Liver (tissue), 9 donors: ENCODE data around the gene TRIM65. TPM values are rescaled to one million over a fixed set of nuclear protein-coding genes. Genes with fewer than 3 reads are reported as not detected.

ENCODE experiments used
- DNase-seq: peaks from one replicate; pipeline ENCODE4 v3.0.0-alpha.2; 2017; ENCODE audit warnings: low spot score
- H3K27ac ChIP-seq, 2 donors: one replicate each; pipeline ENCODE4 v1.7.0; 2013; ENCODE audit warnings: inconsistent platforms in 2 of 2, low read length in 2 of 2, control low read depth in 1 of 2, low read depth in 1 of 2, mild to moderate bottlenecking in 1 of 2
- H3K27me3 ChIP-seq, 4 donors: one replicate each; pipeline versions ENCODE4 v1.6.1 to v1.7.0; 2013; ENCODE audit warnings: low read length in 3 of 4, inconsistent platforms in 1 of 4, mild to moderate bottlenecking in 1 of 4, moderate library complexity in 1 of 4; ENCODE audit not compliant: control insufficient read depth in 4 of 4, insufficient read depth in 4 of 4
- H3K36me3 ChIP-seq, 4 donors: one replicate each; pipeline versions ENCODE4 v1.6.1 to v1.7.0; 2013; ENCODE audit warnings: low read length in 3 of 4, mild to moderate bottlenecking in 3 of 4, low read depth in 1 of 4, moderate library complexity in 1 of 4; ENCODE audit not compliant: control insufficient read depth in 4 of 4, insufficient read depth in 3 of 4
- H3K4me1 ChIP-seq, 4 donors: one replicate each; pipeline versions ENCODE4 v1.6.1 to v1.7.0; 2013; ENCODE audit warnings: low read length in 3 of 4, mild to moderate bottlenecking in 3 of 4, moderate library complexity in 1 of 4; ENCODE audit not compliant: control insufficient read depth in 4 of 4, insufficient read depth in 4 of 4
- H3K4me3 ChIP-seq, 3 donors: one replicate each; pipeline versions ENCODE4 v1.6.1 to v1.7.0; 2013; ENCODE audit warnings: low read length in 3 of 3, control low read depth in 1 of 3, low read depth in 1 of 3, mild to moderate bottlenecking in 1 of 3
- H3K9ac ChIP-seq, 2 donors: one replicate each; pipeline ENCODE4 v1.7.0; 2013; ENCODE audit warnings: low read length in 2 of 2, mild to moderate bottlenecking in 2 of 2, moderate library complexity in 2 of 2, control low read depth in 1 of 2, low read depth in 1 of 2
- H3K9me3 ChIP-seq, 4 donors: one replicate each; pipeline versions ENCODE4 v1.6.1 to v1.7.0; 2013; ENCODE audit warnings: low read length in 3 of 4; ENCODE audit not compliant: control insufficient read depth in 4 of 4
- ATF3 ChIP-seq: IDR thresholded peaks from 2 replicates; pipeline ENCODE4 v1.6.1; 2016; ENCODE audit warnings: antibody characterized with exemption
- CTCF ChIP-seq: fragments of 150-350 bp; IDR thresholded peaks from 2 replicates; pipeline ENCODE4 v1.5.1; 2017; ENCODE audit warnings: improper control_type of control experiment, low read depth, low read length; ENCODE audit not compliant: missing input control
- EGR1 ChIP-seq, 2 donors: IDR thresholded peaks; 2 replicates each; pipeline ENCODE4 v1.6.1; 2016 to 2018; ENCODE audit warnings: antibody characterized with exemption in 2 of 2, low read depth in 2 of 2
- FOXA1 ChIP-seq: IDR thresholded peaks from 2 replicates; pipeline ENCODE4 v1.6.1; 2016; ENCODE audit warnings: antibody characterized with exemption
- FOXA2 ChIP-seq: IDR thresholded peaks from 2 replicates; pipeline ENCODE4 v1.6.1; 2016; ENCODE audit warnings: antibody characterized with exemption
- GABPA ChIP-seq, 2 donors: IDR thresholded peaks in 1 of 2; conservative IDR thresholded peaks in 1 of 2; 2 replicates each; pipeline ENCODE4 v1.6.1; 2016; ENCODE audit warnings: antibody characterized with exemption in 2 of 2, mild to moderate bottlenecking in 1 of 2, moderate library complexity in 1 of 2
- HNF4A ChIP-seq, 2 donors: conservative IDR thresholded peaks; 2 replicates each; pipeline ENCODE4 v1.6.1; 2016; ENCODE audit warnings: antibody characterized with exemption in 2 of 2, mild to moderate bottlenecking in 2 of 2
- HNF4G ChIP-seq: IDR thresholded peaks from 2 replicates; pipeline ENCODE4 v1.6.1; 2016; ENCODE audit warnings: antibody characterized with exemption
- JUND ChIP-seq, 2 donors: IDR thresholded peaks; 2 replicates each; pipeline ENCODE4 v1.6.1; 2016; ENCODE audit warnings: antibody characterized with exemption in 2 of 2
- MAX ChIP-seq: IDR thresholded peaks from 2 replicates; pipeline ENCODE4 v1.6.1; 2016; ENCODE audit warnings: antibody characterized with exemption
- NR2F2 ChIP-seq: IDR thresholded peaks from 2 replicates; pipeline ENCODE4 v1.6.1; 2016; ENCODE audit warnings: antibody characterized with exemption
- RAD21 ChIP-seq, 2 donors: IDR thresholded peaks; 2 replicates each; pipeline ENCODE4 v1.6.1; 2016; ENCODE audit warnings: antibody characterized with exemption in 2 of 2, mild to moderate bottlenecking in 2 of 2
- REST ChIP-seq: IDR thresholded peaks from 2 replicates; pipeline ENCODE4 v1.6.1; 2016; ENCODE audit warnings: antibody characterized with exemption, mild to moderate bottlenecking
- RXRA ChIP-seq, 2 donors: IDR thresholded peaks; 2 replicates each; pipeline ENCODE4 v1.6.1; 2017 to 2018; ENCODE audit warnings: antibody characterized with exemption in 2 of 2, mild to moderate bottlenecking in 1 of 2
- SP1 ChIP-seq: IDR thresholded peaks from 2 replicates; pipeline ENCODE4 v1.6.1; 2018; ENCODE audit warnings: antibody characterized with exemption, mild to moderate bottlenecking
- TAF1 ChIP-seq: conservative IDR thresholded peaks from 2 replicates; pipeline ENCODE4 v1.6.1; 2016; ENCODE audit warnings: antibody characterized with exemption, mild to moderate bottlenecking
- YY1 ChIP-seq: IDR thresholded peaks from 2 replicates; pipeline ENCODE4 v1.6.1; 2016; ENCODE audit warnings: antibody characterized with exemption, mild to moderate bottlenecking
- ZBTB33 ChIP-seq: IDR thresholded peaks from 2 replicates; pipeline ENCODE4 v1.6.1; 2016; ENCODE audit warnings: antibody characterized with exemption
- WGBS: extraction: QIAGEN DNeasy Blood & Tissue Kit; methylation state at CpG from one replicate; pipeline ENCODE4 v1.1.7; 2013; 5-methylcytosine and 5-hydroxymethylcytosine counted together
- polyA plus RNA-seq, 2 donors: library from polyadenylated mRNA; stranded (reverse) in 1 of 2; unstranded in 1 of 2; fragments of 200-250 nt in 1 of 2; fragments of >200 nt in 1 of 2; fragmentation: Nextera tagmentation in 1 of 2; extraction: Ambion mirVana in 1 of 2; gene quantifications; one replicate each; pipeline versions ENCODE4 v1.2.1 to v1.2.3, GENCODE V29; 2013 to 2015
- total RNA-seq, 2 donors: library from RNA; depleted of rRNA; stranded (reverse); fragments of >200 nt; gene quantifications; one replicate each; pipeline ENCODE4 v1.2.3, GENCODE V29; 2014
- donor health status: healthy.
- donor health status: healthy.
- donor health status: healthy.
- donor health status: healthy.
- donor health status: healthy.

The TRIM65 gene
- total and polyA plus RNA-seq, 4 donors: 1.5 to 8.6 (median 6.5) TPM

GRCh38 chr17:75842963-75843576 is 53.7 kb downstream of the TRIM65 start (continued):
- no peak for TF ChIP-seq RAD21 (IDR thresholded peaks at IDR 0.05)

- WGBS: 94% methylated on average over 18 of the region's 18 CpGs
- H3K27me3 ChIP-seq: no peaks in the 10 kb centered on the region
- no peak overlapping the region for H3K9ac ChIP-seq
- peaks cover 0 to 16% (median 6%) of the 10 kb centered on the region in 4 donors for H3K4me1 ChIP-seq
- H3K36me3 ChIP-seq: peaks cover 15 to 29% (median 16%) of the 10 kb centered on the region in 4 donors
- no peaks in the 10 kb centered on the region for H3K9me3 ChIP-seq
- H3K4me3 ChIP-seq: no peak overlapping the region
- DNase-seq: no peak
- no peak overlapping the region for H3K27ac ChIP-seq
- TF ChIP-seq ZBTB33: no peak
- TF ChIP-seq ATF3: no peak
- TF ChIP-seq RAD21 (IDR thresholded peaks at IDR 0.05): no peak
- TF ChIP-seq EGR1 (IDR thresholded peaks at IDR 0.05; ENCODE audit: low read depth in 2 of 2): no peak
- no peak for TF ChIP-seq FOXA2
- TF ChIP-seq MAX: no peak
- no peak for TF ChIP-seq TAF1
- no peak for TF ChIP-seq SP1
- no peak for TF ChIP-seq YY1
- TF ChIP-seq REST: no peak
- TF ChIP-seq JUND (IDR thresholded peaks at IDR 0.05): no peak
- TF ChIP-seq NR2F2: no peak
- TF ChIP-seq CTCF: no peak
- no peak for TF ChIP-seq FOXA1
- no peak for TF ChIP-seq GABPA (IDR thresholded peaks at IDR 0.05 in 1 of 2, conservative IDR thresholded peaks at IDR 0.05 in 1 of 2)
- TF ChIP-seq HNF4G: no peak
- no peak for TF ChIP-seq HNF4A (conservative IDR thresholded peaks at IDR 0.05)
- no peak for TF ChIP-seq RXRA (IDR thresholded peaks at IDR 0.05)
Observed at GRCh38 chr17:75842411-75842810, 54.3 kb downstream of the TRIM65 start.
